Stimulated activated CD4-positive, alpha-beta T cell treated with anti-CD3 and anti-CD28 coated beads, Interleukin-4, amount 100 ng/mL, for 4 hours (primary cell): ENCODE results near the gene FBXL19.
"Not testable (repeated sequence)": the region's sequence is repeated elsewhere in the genome, so short reads cannot be mapped to it uniquely, and the experiment has no call there.

ENCODE experiments used
- DNase-seq, 2 experiments: peaks; one replicate each; pipeline ENCODE4 v3.0.0-alpha.2; 2020

The FBXL19 gene

GRCh38 chr16:30924076-30924912 lies 922 bp downstream of the FBXL19 start:
- peak in 1 of 2 experiments; percentile 16 for DNase-seq

GRCh38 chr16:30924913-30925631 lies 1.7 kb downstream of the FBXL19 start:
- no peak for DNase-seq

DNA sequence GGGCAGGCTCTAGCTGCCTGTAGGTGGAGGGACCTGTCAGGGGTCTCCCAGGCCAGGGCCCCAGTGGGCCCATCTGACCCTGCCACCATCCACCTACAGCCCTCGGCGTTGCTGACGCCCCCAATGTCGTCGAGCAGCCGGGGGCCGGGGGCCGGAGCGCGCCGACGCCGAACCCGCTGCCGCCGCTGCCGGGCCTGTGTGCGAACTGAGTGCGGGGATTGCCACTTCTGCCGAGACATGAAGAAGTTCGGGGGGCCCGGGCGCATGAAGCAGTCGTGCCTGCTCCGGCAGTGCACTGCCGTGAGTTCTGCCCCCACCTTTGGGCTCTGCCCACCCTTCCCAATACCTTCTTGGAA lies 2.2 kb downstream of the FBXL19 start:
- DNase-seq = no peak

- no peak for DNase-seq
Observed at GRCh38 chr16:30925995-30926811, 2.8 kb downstream of the FBXL19 start.

- no peak for DNase-seq
Observed at GRCh38 chr16:30926937-30927788, 3.8 kb downstream of the FBXL19 start.

GRCh38 chr16:30927789-30928378 lies 4.5 kb downstream of the FBXL19 start:
- DNase-seq = peak; percentile 40 to 44

DNA sequence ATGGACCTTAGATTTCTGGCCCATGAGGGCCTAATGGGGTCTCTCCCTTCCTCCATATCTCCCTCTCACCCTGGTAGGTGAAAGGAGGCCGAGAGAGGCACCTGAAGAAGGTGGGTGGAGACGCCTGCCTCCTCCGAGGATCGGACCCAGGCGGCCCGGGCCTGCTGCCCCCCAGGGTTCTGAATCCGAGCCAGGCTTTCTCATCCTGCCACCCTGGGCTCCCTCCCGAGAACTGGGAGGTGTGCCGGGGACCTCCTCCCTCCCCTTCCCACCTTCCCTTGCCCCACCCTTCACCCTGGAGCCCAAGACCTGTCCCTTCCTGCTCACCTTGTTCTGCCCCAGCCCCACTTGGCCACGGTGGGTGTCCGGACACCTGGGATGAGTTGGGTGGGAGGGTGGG lies 5.0 kb downstream of the FBXL19 start:
- DNase-seq = no peak

DNA sequence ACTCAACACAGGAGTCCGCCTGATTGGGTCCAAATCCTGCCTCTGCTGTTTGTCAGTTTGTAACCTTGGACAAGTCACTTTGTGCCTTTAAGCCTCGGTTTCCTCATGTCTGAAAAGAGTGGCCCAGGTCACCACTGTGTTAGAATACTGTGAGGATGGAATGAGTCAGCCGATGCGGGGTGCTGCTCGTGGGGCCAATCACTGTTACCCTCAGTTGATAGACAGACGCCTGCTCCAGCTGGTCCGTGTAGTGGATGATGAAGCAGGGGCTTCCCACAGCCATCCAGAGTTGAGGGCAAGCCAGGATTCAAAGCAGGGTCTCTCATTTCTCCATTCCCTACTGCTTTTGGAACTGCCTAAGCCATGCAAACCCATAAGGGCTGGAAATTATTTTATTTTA lies 5.8 kb downstream of the FBXL19 start:
- DNase-seq = no peak

GRCh38 chr16:30930160-30930571 lies 6.8 kb downstream of the FBXL19 start:
- no peak for DNase-seq

GRCh38 chr16:30931068-30931650 lies 7.8 kb downstream of the FBXL19 start:
- no peak for DNase-seq

DNA sequence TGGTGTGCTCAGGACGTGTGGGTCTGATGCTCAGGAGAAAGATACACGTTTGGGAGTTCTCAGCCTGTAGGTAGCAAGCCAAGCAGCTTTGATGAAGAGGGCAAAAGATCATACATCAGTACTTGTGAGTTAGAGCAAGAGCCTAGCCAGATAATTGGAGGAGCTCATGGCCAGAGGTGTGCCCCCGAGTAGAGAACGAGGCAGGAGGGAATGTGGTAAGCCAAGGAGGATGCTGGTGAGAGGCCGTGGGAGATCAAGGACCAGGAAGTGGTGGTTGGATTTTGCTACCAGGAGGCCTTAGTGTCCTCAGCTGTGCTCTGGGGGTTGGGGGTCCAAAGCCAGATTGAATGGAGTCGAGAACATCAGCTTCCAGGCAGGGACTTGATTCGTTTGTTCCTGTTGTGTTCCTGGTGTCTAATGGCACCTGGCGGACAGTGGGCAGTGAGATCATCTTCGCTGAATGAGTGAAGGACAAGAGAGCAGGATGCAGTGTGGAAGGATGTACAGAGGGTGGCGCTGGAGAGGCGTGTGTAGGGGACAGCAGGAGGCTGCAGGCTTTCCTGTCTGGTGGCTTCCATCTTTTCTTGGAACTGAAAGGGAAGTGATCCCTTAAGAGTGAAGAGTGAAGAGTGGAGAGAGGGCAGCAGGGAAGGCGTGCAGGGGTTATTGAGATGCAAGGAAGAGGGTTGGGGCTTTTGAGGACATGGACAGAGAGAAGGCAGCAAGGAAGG lies 11.6 kb downstream of the FBXL19 start:
- no peak for DNase-seq

GRCh38 chr16:30937692-30938091 lies 14.3 kb downstream of the FBXL19 start:
- DNase-seq = no peak

DNA sequence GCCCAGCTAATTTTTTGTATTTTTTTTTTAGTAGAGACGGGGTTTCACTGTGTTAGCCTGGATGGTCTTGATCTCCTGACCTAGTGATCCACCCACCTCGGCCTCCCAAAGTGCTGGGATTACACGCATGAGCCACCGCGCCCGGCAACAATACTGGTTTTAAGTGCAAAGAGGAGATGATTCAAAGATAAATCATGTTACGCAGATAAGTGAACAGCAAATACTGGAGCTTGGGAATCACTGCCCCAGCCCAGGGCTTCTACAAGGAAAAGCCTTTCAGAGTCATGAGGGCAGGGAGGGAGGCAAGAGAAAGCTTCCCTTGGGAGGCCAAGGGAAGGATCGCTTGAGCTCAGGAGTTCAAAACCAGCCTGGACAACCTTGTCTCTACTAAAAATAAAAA lies 16.2 kb downstream of the FBXL19 start:
- not testable (repeated sequence) for DNase-seq

- peak; percentile 53 to 54 for DNase-seq
Observed at GRCh38 chr16:30941600-30942425, 18.4 kb downstream of the FBXL19 start.

GRCh38 chr16:30942426-30942806 lies 19.0 kb downstream of the FBXL19 start:
- no peak for DNase-seq

DNA sequence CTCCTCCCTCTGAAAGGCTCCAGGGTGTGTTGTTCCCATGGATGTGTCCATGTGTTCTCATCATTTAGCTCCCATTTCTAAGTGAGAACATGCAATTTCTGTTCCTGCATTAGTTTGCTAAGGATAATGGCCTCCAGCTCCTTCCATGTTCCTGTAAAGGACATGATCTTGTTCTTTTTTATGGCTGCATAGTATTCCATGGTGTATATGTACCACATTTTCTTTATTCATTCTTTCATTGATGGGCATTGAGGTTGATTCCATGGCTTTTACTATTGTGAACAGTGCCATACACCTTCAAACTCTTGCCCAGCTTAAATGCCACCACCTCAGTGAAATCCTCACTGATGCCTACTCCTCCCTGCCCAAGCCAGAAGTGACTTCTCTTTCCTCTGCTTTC lies 21.0 kb downstream of the FBXL19 start:
- no peak for DNase-seq

DNA sequence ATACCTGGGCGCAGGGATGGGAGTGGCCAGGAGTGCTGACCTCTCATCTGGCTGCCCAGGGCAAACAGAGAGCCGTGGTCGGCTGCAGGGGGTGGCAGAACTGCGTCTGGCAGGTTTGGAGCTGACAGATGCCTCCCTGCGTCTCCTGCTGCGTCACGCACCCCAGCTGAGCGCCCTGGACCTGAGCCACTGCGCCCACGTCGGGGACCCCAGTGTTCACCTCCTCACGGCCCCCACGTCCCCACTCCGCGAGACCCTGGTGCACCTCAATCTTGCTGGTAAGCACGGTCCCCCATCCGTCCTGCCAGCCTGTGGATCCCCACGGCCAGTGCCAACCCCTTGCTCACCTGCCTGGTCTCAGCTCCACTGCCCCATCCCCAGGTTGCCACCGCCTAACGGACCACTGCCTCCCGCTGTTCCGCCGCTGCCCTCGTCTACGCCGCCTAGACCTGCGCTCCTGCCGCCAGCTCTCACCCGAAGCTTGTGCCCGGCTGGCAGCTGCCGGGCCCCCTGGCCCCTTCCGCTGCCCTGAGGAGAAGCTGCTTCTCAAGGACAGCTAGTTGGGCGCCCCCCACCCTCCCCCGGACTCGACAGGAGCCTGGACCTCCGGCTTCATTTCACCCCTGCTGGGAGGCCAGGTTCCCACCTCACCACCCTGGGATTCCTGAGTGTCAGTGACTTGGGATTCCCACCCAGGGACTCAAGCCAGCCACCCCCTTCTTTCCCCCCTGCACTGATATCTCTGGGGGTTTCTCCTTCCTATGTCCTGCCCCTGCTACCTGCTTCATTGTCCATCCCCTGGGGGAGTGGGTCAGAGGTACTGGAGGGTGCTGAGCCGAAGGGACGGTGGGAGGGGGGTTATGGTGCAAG lies 23.5 kb downstream of the FBXL19 start:
- DNase-seq = no peak

DNA sequence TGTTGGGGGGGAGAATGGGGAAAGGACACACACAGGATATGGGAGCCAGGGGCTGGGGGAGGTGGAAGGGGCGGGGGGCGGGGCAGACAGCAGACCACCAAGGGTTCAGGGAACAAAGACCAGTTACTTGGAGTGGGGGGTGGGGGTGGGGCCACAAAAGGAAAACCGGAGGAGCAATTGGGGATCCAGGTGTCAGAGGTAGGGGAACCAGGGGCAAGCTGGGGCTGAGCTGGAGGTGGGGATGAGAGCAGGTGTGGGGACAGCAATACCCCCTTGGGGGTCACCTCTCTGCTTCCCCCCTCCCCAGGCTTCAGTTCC lies 24.1 kb downstream of the FBXL19 start:
- no peak for DNase-seq
